SHP77 (cell line): ENCODE measurements around the gene DCBLD1.
"Not testable (repeated sequence)": the region's sequence is repeated elsewhere in the genome, so short reads cannot be mapped to it uniquely, and the experiment has no call there.

Experiments used
- DNase-seq, 2 experiments: peaks; one replicate each; lab custom pipeline; 2025; lab: John Stamatoyannopoulos, UW

Gene DCBLD1

GRCh38 chr6:117501722-117502121 is 19.2 kb downstream of the DCBLD1 start:
- no peak for DNase-seq

- DNase-seq: no peak
These were observed 20.1 kb downstream of the DCBLD1 start for GRCh38 chr6:117502580-117502979.

- DNase-seq: no peak
These were observed 20.7 kb downstream of the DCBLD1 start for GRCh38 chr6:117503211-117503610.

- DNase-seq: no peak
These were observed 22.1 kb downstream of the DCBLD1 start for GRCh38 chr6:117504478-117505144.

GRCh38 chr6:117505311-117505710 is 22.8 kb downstream of the DCBLD1 start:
- no peak for DNase-seq

GRCh38 chr6:117506180-117506835 is 23.8 kb downstream of the DCBLD1 start:
- DNase-seq: no peak

- DNase-seq: no peak
These were observed 24.4 kb downstream of the DCBLD1 start for GRCh38 chr6:117506907-117507306.

- no peak for DNase-seq
These were observed 26.0 kb downstream of the DCBLD1 start for GRCh38 chr6:117508450-117508971.

GRCh38 chr6:117509021-117509420 is 26.5 kb downstream of the DCBLD1 start:
- no peak for DNase-seq

- no peak for DNase-seq
These were observed 29.8 kb downstream of the DCBLD1 start for GRCh38 chr6:117512056-117512828.

- no peak for DNase-seq
These were observed 30.6 kb downstream of the DCBLD1 start for GRCh38 chr6:117512987-117513573.

- DNase-seq: no peak
These were observed 31.4 kb downstream of the DCBLD1 start for GRCh38 chr6:117513778-117514365.

GRCh38 chr6:117514655-117515054 is 32.2 kb downstream of the DCBLD1 start:
- no peak for DNase-seq

GRCh38 chr6:117515326-117515725 is 32.9 kb downstream of the DCBLD1 start:
- no peak for DNase-seq

GRCh38 chr6:117517995-117518394 is 35.5 kb downstream of the DCBLD1 start:
- not testable (repeated sequence) for DNase-seq

GRCh38 chr6:117518870-117519269 is 36.4 kb downstream of the DCBLD1 start:
- no peak for DNase-seq

GRCh38 chr6:117520603-117521395 is 38.3 kb downstream of the DCBLD1 start:
- DNase-seq: no peak

- DNase-seq: no peak
These were observed 39.5 kb downstream of the DCBLD1 start for GRCh38 chr6:117521791-117522502.

GRCh38 chr6:117525607-117526006 is 43.1 kb downstream of the DCBLD1 start:
- DNase-seq: no peak

- no peak for DNase-seq
These were observed 48.2 kb downstream of the DCBLD1 start for GRCh38 chr6:117530467-117531242.
